Upper lobe of right lung (tissue), 1 donor: ENCODE results near the gene FRZB. TPM values are rescaled to one million over a fixed set of nuclear protein-coding genes. Genes with fewer than 3 reads are reported as not detected.

Experiments
- ATAC-seq: fragments of 200-7000 bp; cut with Tn5 transposase; one replicate; pipeline ENCODE4 v1.9.1; 2020; ENCODE audit warnings: mild to moderate bottlenecking, moderate library complexity
- DNase-seq: peaks from one replicate; pipeline ENCODE4 v3.0.0-alpha.2; 2020
- H3K27ac ChIP-seq: fragments of 200-600 bp; one replicate; pipeline ENCODE4 v1.8.0; 2022
- H3K27me3 ChIP-seq: fragments of 200-600 bp; one replicate; pipeline ENCODE4 v1.8.0; 2022; ENCODE audit warnings: mild to moderate bottlenecking
- H3K36me3 ChIP-seq: fragments of 200-600 bp; one replicate; pipeline ENCODE4 v1.8.0; 2022
- H3K4me1 ChIP-seq: fragments of 200-600 bp; one replicate; pipeline ENCODE4 v1.8.0; 2022
- H3K4me3 ChIP-seq: fragments of 200-600 bp; one replicate; pipeline ENCODE4 v1.8.0; 2022; ENCODE audit warnings: mild to moderate bottlenecking
- H3K9me3 ChIP-seq: fragments of 200-600 bp; one replicate; pipeline ENCODE4 v1.8.0; 2022
- CTCF ChIP-seq: fragments of 200-600 bp; IDR thresholded peaks from one replicate; pipeline ENCODE4 v1.8.0; 2022; ENCODE audit warnings: antibody characterized with exemption
- intact Hi-C: fragments of 100-400 bp; cut with DNase I; formaldehyde crosslinking; loops from one replicate; pipeline ENCODE4 v1.11.0; 2022
- total RNA-seq: library from RNA; stranded (reverse); fragmentation: NEBNext Ultra II Directional; extraction: Animal tissue kit (Norgen Biotek cat#: 25700); gene quantifications from one replicate; pipeline ENCODE4 v1.2.1, GENCODE V29; 2021
- donor health status: DM: no; HTN: yes; CAD: no; lungs with severe emphysema.

The FRZB gene
- total RNA-seq, 1 donor from 2014 or later: 14.0 TPM

- Histone ChIP-seq H3K9me3 (no peaks in the 10 kb centered on the region), H3K36me3 (no peaks in the 10 kb centered on the region), H3K4me3 (no peak overlapping the region), H3K27me3 (no peaks in the 10 kb centered on the region), H3K4me1 (no peaks in the 10 kb centered on the region), H3K27ac (no peak overlapping the region)
- TF ChIP-seq CTCF: peak; percentile 46
- ATAC-seq (no peak), DNase-seq (no peak)
- intact Hi-C loops: no loop called here
Measured at GRCh38 chr2:182784777-182785176, 81.7 kb downstream of the FRZB start.

GRCh38 chr2:182784058-182784706, 82.3 kb downstream of the FRZB start:
- no peak for TF ChIP-seq CTCF
- no peaks in the 10 kb centered on the region for H3K27me3 ChIP-seq
- H3K27ac ChIP-seq: no peak overlapping the region
- peaks cover 4% of the 10 kb centered on the region for H3K36me3 ChIP-seq
- intact Hi-C loops: no loop called here
- ATAC-seq (no peak), DNase-seq (no peak)
- no peaks in the 10 kb centered on the region for H3K9me3 ChIP-seq
- no peak overlapping the region for H3K4me3 ChIP-seq
- no peaks in the 10 kb centered on the region for H3K4me1 ChIP-seq

Other genes with a start within 250 kb of the FRZB start
- 79.9 TPM for gene DNAJC10, start 150.4 kb downstream of the FRZB start, total RNA-seq
- gene NCKAP1, start 171.8 kb upstream of the FRZB start, total RNA-seq: 117 TPM
- gene DUSP19, start 212.1 kb upstream of the FRZB start, total RNA-seq: 3.0 TPM